Measurements from ENCODE around the gene PRKAR2A. TPM values are rescaled to one million over a fixed set of nuclear protein-coding genes. Genes with fewer than 3 reads are reported as not detected.
A peak's percentile ranks its signal among the peaks of the same experiment; 100 is the strongest.
"Not testable (repeated sequence)": the region's sequence is repeated elsewhere in the genome, so short reads cannot be mapped to it uniquely, and the experiment has no call there.

PRKAR2A gene
- total RNA-seq, 1 donor from 2014 or later = 24.3 TPM

DNA sequence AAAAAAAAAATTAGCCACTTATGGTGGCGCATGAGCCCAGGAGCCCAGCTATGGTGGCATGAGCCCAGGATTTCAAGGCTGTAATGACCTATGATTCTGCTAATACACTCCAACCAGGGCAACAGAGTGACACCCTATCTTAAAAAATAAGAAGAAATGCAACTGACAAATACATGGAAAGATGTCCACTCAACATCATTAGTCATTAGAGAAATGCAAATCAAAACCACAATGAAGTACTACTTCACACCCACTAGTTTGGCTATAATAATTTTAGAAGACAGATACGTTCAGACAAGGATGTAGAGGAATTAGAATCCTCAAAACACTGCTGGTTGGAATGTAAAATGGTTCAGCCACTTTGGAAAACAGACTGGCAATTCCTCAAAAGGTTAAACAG is 10.5 kb downstream of the PRKAR2A start:
- DNase-seq (ENCODE audit: low spot score) = no peak

DNA sequence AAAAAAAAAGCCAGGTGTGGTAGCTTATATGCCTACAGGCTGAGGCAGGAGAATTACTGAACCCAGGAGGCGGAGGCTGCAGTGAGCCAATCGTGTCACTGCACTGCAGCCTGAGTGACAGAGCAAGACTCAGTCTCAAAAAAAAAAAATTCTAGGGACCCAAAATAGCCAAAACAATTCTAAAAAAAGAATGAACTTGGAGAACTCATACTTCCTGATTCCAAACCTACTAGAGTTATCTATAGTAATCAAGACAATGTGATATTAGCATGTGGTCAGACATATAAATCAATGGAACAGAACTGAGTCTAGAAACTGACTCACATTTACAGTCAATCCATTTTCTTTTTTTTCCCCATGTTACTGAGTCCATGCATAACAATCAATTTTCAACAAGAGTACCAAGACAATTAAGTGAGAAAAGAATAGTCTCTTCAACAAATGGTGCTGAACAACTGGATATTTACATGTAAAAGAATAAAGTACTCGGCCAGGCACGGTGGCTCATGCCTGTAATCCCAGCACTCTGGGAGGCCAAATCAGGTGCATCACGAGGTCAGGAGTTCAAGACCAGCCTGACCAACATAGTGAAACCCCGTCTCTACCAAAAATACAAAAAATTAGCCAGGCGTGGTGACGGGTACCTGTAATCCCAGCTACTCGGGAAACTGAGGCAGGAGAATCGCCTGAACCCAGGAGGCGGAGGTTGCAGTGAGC is 11.9 kb downstream of the PRKAR2A start:
- no peak for DNase-seq (ENCODE audit: low spot score)

DNA sequence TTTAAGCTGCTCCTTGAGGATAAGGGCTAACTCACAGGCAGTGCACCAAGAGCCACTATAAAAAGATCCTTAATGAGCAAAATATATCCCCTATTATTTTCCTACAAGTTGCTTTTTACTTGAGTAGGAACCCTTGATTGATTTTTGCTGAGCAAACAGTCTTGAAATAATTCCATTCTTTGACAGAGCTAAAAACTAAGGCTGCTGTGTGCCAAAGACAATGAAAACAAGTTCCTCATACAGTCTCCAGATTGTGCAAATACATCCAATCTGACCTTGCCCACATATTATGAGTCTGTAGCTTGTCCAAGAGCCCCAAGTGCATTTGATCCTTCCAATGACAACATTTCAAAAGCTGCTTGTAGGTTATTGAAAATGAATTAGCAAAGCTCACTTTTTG is 15.0 kb downstream of the PRKAR2A start:
- DNase-seq (ENCODE audit: low spot score) = no peak

DNA sequence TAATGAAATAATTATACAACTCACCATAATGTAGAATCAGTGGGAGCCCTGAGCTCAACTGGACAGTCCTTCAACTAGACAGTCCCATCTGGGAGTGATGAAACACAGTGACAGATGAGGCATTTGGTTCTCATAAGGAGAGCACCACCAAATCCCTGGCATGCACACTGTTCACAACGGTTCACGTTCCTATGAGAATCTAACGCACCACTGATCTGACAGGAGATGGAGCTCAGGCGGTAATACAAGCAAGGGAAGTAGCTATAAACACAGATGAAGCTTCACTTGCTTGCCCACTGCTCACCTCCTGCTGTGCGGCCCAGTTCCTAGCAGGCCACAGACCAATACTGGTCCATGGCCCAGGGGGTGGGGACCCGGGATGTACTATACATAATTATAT is 17.0 kb downstream of the PRKAR2A start:
- no peak for DNase-seq (ENCODE audit: low spot score)

DNA sequence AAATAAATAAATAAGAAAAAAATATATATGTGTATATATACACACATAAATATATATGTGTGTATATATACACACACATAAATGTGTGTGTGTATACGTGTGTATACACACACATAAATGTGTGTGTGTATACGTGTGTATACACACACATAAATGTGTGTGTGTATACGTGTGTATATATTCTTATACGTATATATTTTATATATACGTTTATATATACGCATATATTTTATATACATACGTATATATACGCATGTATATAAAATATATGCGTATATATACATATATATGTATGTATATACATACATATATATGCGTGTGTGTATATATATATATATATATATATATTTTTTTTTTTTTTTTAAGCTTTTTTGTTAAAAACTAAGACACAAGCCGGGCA is 18.1 kb downstream of the PRKAR2A start:
- not testable (repeated sequence) for DNase-seq (ENCODE audit: low spot score)

DNA sequence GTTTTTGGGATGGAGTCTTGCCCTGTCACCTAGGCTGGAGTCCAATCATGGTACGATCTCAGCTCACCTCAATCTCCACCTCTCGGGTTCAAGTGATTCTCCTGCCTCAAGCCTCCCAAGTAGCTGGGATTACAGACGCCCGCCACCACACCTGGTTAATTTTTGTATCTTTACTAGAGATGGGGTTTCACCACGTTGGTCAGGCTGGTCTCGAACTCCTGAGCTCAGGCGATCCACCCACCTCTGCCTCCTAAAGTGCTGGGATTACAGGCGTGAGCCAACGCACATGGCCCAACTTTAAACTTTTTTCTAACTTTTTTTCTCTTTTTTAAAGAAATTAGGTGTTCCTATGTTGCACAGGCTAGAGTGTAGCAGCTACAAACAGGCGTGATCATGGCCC is 19.8 kb downstream of the PRKAR2A start:
- not testable (repeated sequence) for DNase-seq (ENCODE audit: low spot score)

DNA sequence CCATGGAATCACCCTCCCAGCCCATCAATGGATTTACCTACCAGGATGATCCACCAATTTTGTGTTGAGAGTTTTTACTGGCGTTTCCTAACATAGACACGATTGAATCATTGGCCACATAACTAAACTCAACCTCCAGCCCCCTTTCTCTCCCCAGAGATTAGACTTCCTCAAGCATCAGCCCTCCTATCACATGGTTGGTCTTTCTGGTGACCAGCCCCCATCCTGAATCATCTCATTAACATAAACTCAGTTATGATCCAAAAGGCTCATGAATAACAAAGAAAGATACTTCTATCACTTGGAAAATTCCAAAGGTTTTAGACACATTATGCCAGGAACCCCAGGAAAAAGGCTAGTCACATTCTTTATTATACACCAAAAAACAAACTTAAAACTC is 21.2 kb downstream of the PRKAR2A start:
- DNase-seq (ENCODE audit: low spot score) = no peak

DNA sequence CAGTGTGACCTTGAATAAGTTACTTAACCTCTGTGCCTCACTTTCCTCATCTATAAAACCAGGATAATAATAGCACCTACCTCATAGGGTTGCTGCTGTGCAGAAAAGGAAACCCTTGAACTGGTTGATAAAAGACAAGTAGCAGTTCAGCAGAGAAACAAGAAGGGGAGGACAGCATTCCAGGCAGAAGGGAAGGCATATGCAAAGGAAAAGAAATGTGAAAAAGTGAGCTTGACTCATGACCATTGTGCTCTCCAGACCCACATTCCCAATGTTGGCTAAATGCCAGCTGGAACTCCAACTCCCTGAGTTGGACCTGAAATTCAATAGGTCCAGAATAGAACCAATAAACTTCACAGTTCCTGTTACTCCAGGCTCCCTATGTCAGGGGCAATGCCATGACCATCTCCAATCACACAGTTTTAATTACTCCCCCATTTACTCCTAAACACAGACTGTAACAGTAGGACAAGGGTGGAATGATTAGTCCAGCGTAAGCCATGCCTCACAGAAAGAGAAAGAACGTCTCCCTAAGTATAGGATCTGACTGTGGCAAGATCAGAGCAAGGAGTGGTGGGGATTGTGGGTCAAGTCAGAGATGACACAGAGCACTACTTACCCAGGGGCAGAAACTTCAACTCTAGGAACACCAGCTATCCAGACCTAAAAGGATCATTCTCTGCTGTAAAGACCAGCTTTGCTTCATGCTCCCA is 26.9 kb downstream of the PRKAR2A start:
- peak; percentile 13 for DNase-seq (ENCODE audit: low spot score)

DNA sequence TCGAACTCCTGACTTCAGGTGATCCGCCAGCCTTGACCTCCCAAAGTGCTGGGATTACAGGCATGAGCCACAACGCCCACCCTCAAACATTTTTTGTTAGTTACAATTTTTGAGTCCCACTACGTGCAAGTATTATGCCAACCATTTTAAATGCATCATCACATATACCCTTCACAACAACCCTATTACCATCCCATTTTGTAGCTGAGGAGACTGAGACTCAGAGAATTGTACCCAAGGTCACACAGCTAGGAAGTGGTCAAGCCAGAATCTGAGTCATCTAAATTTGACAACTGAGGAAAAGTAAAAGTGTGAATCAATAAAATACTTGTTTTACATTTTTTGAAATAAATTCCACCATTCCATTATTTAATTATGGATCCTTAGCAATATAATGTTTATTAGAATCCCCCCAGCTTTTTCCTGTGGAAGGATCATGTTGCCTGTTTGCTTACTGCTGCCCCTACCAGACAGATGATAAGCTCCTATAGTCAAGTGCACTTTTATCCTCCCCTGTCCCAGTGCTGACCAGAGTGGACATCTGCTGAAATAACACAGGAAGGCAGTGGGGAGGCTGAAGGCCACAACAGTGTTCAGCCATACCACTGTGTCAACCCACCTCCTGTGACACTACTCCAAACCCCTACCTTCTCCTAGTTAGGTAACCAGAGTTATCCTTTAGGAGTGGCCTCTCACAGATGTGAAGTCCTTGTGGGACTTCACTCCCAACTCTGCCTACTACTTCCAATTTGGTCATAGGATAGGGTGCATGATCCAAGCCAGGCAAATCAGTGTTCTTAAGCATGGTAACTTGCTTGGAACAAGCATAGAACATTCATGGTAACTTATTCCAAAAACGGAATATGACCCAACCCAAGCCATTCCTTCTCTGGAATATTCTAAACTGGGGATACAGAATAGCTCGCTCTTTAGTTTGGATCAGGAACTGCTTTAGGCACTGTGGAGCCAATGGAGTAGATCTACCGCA is 28.1 kb downstream of the PRKAR2A start:
- DNase-seq (ENCODE audit: low spot score) = no peak

DNA sequence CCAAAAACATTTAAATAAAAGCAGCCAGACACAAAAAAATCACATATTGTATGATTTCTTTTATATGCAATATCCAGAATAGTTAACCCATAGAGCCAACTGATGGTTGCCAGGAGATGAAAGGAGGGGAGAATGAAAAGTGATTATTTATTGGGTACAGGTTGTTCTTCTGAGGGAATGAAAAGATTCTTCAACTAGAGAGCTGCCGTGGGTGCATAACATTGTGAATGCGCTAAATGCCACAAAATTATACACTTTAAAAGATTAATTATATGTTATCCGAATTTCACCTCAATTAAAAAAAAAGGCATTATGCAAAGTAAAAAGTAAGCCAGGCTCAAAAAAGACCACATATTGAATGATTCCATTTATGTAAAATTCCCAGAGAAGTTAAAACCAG is 36.1 kb downstream of the PRKAR2A start:
- no peak for DNase-seq (ENCODE audit: low spot score)

DNA sequence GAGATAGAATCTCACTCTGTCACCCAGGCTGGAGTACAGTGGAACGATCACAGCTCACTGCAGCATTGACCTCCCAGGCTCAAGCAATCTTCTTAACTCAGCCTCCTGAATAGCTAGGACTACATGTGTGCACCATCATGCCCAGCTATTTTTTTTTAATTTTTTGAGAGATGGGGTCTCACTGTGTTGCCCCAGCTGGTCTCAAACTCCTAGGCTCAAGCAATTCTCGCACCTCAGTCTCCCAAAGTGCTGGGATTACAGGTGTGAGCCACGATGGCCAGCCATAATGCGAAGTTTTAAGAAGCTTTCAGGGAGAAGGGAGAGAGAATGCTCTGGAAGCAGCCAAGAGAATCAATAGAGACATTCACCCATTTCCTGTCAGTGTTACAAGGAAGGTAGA is 42.7 kb downstream of the PRKAR2A start:
- no peak for DNase-seq (ENCODE audit: low spot score)

DNA sequence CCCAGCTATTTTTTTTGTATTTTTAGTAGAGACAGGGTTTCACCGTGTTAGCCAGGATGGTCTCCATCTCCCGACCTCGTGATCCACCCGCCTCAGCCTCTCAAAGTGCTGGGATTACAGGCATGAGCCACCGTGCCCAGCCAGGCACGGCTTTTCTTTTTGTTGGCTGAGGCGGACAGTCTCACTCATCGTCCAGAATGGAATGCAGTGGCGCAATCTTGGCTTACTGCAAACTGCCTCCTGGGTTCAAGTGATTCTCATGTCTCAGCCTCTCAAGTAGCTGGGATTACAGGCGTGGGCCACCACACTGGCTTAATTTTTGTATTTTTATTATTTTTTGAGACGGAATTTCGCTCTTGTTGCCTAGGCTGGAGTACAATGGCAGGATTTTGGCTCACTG is 46.8 kb downstream of the PRKAR2A start:
- DNase-seq (ENCODE audit: low spot score) = not testable (repeated sequence)

DNA sequence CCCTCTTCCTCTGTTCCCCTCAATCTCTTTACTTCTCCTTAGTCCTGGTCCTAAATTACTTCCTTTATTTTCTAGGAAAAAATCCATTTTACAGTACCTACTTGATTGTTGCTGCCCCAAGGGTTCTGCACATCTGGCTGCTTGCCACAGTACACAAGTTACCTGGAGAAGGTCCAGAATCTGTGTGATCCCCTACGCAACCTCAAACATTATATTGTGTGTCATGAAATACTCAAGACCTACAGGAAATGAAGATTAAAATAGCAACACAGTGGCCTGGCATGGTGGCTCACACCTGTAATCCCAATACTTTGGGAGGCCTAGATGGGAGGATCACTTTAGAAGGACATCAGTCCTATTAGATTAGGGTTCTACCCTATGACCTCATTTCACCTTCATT is 48.7 kb downstream of the PRKAR2A start:
- DNase-seq (ENCODE audit: low spot score) = no peak

DNA sequence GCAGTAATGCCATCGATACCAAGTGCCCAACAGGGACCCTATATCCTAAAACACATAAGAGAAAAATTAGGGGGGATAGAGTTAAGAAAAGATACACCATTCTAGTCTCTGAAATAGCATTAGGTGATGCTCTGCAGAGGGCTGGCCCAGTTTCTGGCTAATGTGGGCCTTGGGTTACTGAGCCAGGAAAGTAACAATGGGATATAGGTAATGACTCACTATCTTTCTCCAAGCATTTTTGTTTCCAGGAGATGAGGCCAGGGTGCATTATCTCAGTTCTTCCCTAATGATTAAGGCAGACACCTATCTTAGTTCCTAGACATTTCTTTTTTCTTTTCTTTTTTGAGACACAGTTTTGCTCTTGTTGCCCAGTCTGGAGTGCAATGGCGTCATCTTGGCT is 50.0 kb downstream of the PRKAR2A start:
- DNase-seq (ENCODE audit: low spot score) = no peak

DNA sequence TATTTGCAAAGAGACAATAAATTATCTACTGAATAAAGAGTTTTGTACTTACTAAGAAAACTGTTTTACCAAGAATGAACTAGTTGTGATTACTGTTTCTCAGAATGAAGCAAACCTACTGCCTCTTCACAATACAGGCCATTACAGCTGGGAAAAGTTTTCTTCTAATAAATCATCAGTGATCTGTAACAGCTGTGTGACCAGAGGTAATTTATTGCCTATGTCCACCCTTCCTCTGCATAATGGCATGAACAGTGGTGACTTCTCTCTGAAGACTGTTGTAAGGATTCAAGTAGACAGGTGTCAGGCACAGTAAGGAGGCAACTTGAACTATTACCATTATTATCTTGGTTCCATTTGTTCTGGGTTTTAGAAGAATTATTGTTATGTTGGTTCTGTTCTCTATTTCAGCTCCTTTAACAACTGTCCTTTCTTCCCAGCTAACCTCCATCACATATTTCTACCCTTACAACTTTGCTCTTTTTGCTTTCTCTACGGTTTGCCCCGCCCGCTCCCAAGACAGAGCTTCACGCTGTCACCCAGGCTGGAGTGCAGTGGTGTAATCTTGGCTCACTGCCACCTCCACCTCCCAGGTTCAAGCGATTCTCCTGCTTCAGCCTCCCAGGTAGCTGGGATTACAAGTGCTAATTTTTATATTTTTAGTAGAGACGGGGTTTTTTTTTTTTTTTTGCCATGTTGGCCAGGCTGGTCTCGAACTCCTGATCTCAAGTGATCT is 51.5 kb downstream of the PRKAR2A start:
- DNase-seq (ENCODE audit: low spot score) = no peak

DNA sequence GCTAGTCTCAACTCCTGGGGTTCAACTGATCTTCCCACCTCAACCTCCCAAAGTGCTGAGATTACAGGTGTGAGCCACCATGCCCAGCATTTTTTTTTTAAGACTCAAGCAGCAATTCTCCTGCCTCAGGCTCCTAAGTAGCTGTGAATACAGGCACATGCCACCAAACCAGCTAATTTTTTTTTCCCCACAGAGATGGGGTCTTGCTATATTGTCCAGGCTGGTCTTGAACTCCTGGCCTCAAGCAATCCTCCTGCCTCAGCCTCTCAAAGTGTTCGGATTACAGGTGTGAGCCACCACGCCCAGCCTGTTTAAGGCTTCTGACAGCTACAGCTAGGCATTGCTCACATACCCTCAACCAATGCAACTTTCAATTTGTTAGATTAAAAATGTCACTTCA is 54.2 kb downstream of the PRKAR2A start:
- not testable (repeated sequence) for DNase-seq (ENCODE audit: low spot score)

DNA sequence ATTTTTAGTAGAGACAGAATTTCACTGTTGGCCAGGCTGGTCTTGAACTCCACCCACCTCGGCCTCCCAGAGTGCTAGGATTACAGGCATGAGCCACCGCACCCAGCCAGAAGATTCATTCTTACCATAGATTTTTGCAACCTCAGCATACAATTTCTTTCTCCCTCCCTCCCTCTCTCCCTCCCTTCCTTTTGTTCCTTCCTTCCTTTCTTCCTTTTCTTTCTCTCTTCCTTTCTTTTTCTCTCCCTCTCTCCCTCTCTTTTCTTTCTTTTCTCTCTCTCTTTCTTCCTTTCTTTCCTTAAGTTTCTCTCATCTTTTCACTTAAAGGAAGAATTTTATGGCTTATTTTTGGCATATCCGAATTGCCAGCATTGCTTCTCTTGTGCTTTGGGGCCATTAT is 58.0 kb downstream of the PRKAR2A start:
- no peak for DNase-seq (ENCODE audit: low spot score)

DNA sequence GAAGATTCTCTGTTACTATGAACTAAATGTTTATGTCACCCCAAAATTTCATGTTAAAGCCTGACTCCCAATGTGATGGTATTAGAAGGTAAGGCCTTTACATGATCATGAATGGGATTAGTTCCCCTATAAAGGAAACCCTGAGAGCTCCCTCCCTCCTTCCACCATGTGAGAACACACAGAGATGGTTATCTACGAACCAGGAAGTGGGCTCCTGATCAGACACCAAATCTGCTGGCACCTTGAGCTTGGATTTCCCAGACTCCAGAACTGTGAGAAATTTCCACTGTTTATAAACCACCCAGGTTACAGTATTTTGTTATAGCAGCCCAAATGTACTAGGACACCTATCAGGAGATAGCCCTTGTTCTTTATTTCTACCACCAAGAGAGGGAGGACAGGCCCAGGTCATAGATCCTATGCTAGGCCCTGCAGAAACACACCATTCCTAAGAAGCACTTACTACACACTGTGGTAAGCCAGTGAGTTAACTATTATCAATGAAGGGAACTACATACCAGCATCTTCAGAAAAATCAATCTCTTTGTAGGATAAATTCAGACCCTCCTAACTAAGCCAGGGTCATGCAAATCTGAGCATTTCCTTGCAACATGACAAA is 59.0 kb downstream of the PRKAR2A start:
- DNase-seq (ENCODE audit: low spot score) = no peak

DNA sequence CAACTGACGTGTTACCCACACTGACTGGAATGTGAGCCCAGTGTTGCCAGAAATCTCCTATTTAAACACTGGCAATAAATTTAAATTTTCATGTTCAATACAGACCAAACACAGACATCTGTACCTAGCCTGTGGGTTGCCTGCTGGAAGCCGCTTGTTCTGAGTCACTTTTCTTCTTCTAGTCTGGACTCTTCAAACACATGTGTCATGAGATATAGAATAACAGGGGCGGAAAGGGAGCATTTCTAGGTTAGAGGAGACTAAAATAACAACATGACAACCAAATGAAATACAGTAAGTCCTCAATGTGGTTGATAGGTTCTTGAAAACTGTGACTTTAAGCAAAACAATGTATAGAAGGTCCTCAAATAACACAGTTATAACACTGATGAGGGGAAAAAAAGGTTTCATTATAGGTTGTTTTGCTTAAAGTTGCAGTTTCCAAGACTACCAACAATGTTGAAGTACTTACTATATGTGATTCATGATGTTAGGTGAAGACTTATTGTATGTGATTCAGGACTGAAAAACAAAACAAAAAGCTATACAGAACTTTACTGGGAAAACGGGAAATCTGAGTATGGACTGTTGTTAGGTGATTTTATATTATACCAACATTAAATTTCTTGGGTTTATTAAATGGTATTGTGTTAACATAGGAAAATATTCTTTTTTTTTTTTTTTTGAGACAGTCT is 63.1 kb downstream of the PRKAR2A start:
- DNase-seq (ENCODE audit: low spot score) = no peak

DNA sequence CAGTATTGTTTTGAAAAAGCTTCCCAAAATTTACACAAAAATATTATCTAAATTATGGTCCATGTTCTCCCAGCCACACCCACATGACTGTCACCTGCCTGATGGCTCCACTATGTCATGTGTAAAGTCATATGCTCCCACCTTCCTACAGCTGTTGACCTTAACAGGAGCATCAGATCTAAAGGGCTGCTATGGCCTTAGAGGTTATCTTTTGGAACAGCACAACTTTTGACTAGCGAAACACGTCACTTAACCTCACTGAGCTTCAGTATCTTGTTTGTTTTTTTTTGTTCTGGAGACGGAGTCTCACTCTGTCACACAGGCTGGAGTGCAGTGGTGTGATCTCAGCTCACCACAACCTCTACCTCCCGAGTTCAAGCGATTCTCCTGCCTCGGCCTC is 64.4 kb downstream of the PRKAR2A start:
- no peak for DNase-seq (ENCODE audit: low spot score)
